NCI-H1417 treated with DMSO at 0.1 percent for 48 hours (cell line): ENCODE results near the gene STN1.

Source experiments
- DNase-seq: peaks from one replicate; lab custom pipeline; 2025; lab: John Stamatoyannopoulos, UW

STN1 gene, protein sequence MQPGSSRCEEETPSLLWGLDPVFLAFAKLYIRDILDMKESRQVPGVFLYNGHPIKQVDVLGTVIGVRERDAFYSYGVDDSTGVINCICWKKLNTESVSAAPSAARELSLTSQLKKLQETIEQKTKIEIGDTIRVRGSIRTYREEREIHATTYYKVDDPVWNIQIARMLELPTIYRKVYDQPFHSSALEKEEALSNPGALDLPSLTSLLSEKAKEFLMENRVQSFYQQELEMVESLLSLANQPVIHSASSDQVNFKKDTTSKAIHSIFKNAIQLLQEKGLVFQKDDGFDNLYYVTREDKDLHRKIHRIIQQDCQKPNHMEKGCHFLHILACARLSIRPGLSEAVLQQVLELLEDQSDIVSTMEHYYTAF

DNA sequence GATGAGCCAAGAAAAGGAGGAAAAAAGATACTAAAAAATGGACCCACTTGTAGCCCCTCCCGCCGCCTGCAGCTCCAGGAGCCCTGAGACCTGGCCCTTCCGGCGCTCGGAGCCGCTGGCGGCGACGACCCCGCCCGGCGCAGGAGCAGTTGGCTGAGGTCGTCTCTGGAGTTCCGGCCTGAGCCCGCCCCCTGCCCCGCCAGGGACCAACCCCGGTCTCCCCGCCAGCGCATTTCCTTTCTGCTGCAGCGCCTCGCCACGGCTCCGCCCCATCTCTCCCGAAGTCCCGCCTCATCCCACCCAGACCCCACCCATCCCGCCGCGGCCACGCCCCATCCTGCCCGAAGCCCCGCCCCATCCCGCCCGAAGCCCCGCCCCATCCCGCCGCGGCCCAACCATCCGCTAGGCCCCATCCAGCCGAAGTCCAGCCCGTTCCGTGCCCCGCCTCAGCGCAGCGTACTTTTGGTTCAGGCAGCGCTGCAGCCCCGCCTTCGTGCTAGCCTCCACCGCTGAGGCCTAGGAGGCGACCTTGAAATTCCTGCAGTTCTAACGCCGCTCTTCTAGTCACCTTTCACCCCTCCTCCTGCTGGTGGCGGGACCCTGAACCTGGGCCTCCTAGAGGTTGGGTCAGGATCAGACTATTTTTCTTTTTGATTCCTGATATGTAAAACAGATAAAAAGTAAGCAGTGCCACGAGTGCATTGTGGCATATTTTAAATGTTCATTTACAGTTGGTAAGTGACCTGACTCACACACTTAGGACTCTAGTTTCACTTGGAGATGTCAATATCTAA is at the start of gene STN1:
Gene STN1 (minus strand): TSS at position 132 of the 794 bp plus-strand sequence. CDS start 590 bp downstream, outside the sequence.
- peak; percentile 52 for DNase-seq

DNA sequence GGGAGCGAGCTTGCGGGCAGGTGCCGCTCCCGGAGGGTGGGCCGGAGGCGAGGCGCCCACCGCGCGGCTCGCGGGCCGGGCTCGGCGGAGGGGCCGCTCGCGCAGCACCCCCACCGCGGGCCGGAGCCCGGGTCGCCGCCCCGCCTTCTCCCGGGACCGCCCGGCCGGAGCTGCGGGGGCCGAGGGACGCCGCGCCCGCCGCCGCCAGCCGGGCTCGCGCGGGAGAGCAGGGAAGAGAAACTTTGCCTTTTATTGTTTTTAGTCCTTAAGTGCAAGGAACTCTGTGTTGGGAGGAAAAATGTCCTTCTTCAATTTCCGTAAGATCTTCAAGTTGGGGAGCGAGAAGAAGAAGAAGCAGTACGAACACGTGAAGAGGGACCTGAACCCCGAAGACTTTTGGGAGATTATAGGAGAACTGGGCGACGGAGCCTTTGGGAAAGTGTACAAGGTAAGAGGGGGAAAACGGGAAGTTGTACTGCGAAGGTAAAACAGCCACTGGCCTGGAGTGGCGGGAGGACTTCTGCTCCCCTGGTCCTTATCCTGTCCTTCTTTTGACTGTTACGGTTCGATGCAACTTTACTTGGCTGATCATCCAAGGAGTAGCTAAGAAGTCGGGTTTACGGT is 49.6 kb upstream of the STN1 start:
- no peak for DNase-seq

DNA sequence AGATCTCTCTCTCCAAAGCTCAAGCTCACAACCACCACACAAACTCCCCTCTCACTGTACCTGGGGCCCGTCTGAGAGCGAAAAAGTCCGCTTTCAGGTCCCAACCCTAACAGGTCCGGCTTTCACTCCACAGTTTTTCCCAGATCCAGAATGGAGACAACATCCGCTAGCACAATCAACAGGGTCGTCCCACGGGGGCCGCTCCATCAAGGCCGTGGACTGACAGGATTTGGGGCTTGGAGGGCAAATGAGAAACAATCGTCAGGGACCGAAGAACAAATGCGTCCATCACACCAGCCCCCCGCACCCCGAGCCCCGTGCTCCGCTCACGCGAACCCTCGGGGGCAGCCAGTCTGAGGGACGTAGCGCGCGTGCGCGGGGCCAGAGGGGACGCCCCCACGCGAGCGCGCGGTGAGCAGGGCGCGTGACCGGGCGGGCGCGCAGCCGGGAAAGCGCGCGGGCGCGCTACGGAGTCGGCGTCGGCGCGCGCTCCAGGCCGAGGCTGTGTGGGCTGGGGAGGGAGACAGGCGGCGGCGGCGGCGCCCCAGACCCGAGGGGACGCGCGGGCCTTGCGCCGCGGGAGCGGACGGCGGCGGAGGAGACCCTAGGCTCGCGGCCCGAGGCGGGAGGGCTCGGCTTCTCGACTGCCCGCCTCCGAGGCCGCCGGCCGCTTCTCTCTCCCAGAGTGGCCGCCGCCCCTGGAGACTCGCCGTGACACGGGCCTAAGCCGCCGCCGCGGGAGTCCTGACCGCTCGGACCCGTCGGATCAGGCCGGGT is 48.9 kb upstream of the STN1 start, which contains the start of gene SLK:
Gene SLK (plus strand): TSS at position 470 of the 777 bp plus-strand sequence. CDS start 606 bp downstream, outside the sequence.
- no peak for DNase-seq

DNA sequence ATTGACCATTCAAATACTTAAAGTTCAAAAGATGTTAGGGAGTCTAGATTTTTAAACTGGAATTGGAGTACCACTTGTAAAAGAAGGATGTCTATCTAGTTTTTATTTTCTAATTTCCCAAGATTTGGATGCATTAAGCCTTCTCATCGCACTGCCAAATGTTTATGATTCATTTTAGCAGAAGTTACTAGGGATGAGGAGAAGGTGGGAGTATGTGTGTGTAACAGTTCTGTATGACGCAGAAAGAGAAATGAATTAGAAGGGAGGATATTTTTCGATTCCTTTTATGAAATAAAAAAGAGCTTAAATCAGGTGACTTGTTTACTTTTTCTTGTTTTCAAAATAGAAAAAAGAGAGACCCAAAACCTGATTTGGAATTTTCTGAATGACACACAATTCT is 42.1 kb upstream of the STN1 start:
- no peak for DNase-seq

DNA sequence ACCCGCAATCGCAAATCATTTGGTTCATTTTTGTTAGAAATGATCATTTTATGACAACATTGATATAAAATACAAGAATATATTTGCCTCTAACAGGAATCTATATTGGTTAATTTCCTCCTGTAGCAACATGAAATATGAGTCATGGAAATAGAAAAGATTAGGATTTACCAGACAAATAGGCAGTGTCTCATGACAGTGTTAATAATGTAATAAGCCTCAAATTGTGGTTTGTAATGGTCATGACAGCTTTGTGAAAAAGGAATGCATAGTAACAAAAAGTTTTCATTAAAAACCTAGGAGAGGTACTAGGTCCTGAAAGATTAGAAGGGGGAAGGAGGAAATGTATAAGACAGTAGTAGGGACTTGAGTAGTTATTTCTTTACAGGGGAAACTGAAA is 41.0 kb upstream of the STN1 start:
- DNase-seq: no peak

DNA sequence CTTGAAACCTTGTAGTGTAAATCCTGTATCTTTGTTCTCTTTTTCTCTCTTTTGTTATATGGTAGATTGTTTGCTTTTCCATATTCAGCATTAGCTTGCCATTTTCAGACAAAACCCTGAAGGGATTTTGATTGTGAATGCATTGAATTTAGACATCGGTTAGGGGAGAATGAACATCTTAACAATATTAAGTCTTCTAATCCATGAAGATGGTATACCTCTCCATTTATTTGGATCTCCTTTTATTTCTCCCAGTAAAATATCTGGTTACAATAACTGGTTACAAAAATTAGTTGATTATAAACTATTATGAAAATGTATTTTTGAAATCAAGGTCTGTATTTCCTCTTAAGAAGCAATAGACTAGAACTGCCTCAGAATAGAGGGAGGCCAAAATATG is 36.6 kb upstream of the STN1 start:
- DNase-seq: no peak

DNA sequence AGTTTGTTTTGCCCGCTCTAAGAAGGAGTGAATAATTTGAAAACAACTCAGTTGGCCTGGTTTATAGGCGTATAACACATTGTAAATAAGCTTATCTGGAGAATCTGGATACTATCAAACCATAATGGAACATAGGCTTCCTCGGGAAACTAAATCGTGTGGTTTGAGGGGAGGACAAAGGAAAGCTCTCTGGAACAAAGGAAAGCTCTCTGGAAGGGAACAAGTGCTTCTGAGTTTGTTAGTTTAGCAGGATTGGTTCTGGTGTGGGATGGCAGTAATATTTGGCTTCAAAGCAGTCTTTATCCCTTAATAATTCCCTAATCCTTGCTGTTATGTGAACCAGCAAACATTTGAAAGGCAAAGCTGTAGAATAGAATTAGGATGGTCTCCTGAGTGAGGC is 34.0 kb upstream of the STN1 start:
- no peak for DNase-seq

DNA sequence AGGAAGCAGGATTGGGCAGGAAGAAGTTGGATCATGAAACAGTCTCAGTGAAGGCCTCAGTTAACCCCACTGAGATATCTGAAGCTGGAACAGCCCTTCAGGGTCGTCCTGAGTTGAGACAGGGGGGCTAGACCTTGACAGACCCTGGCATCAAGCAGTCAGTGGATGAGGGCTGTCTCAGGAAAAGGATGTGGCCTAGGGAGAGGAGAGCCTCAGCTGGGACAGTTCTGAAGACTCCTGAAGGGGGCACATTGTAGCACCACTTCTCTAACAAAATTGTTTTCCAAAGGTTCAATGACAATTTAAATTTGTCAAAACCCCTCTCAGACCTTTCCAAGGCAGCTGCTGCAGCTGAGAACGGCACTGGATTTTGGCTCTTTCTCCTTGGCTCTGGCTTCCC is 33.2 kb upstream of the STN1 start:
- no peak for DNase-seq

DNA sequence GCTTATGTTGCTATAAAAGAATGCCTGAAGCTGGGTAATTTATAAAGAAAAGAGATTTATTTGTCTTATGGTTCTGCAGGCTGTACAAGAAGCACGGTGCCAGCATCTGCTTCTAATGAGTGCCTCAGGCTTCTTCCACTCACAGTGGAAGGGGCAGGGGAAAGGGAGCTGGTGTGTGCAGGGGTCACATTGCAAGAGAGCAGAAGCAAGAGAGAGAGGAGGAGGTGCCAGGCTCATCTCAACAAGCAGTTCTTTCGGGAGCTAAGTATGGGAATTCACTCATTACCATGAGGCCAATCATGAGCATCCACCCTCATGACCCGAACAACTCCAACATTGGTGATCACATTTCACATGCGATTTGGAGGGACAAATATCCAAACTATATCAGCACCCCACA is 31.7 kb upstream of the STN1 start:
- DNase-seq: no peak

DNA sequence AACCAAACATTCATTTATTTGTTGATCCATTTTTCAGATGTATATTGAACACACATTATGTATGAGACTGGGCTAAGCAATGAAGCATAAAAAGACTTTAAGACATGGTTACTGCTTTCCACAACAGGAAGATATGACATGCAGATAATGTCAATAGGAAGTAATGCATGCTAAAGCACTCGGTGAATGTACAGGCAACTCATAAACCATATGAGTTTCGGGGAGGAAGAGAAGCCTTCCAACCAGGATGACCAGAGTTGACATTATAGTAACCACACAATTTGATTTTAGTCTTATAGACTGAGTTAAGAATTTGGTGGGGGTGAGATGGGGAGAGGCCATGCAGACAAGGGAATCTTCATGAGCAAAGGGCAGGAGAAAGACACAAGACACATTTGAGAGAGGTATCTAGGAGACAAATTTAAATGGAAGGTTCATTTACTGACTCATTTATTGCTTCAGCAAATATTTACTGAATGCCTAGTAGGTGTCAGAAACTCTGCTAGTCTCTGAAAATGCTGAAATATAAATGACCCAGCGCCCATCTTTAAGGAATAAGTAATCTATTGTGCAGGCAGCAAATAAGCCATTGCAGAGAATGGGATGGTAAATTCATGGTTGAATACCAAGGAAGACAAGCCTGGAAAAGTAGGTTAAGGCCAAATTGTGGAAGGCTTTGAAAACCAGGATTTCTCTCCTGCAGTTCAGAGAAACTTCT is 30.0 kb upstream of the STN1 start:
- DNase-seq: no peak

DNA sequence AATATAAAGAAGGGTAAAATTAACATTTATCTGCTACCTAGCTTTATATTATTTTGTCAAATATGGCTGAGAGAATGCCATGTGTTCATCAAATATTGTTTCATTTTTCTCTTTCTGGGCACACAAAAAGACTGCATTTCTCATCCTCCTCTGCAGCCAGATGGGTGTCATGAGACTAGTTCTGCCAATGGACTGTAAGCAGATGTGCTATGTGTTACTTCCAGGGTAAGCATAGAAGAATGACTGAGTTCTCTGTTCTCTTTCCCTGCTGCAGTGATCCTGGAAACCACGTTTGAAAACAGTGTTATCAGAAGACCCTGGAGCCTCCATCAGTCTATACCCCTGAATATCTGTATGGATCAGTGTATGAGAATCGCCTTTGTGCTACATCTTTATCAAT is 24.9 kb upstream of the STN1 start:
- DNase-seq: no peak

DNA sequence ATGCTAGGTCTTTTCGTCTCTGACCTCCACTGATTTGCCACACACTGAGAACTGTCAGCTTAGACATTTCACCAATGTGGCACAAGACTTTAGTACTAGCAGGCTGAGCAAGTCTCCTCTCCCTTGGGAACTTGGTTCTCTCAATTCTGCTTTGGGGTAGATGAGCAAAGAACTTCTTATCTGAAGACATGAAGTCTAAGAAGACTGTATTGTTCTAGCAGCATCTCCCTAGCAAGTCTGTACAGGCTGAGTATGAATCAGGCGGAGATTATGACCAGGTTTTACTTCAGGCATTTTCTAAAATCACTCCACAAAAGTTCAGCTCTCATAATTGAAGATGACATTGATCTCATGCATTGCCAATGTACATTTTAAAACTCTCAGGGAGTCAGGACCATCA is 23.8 kb upstream of the STN1 start:
- DNase-seq: no peak

DNA sequence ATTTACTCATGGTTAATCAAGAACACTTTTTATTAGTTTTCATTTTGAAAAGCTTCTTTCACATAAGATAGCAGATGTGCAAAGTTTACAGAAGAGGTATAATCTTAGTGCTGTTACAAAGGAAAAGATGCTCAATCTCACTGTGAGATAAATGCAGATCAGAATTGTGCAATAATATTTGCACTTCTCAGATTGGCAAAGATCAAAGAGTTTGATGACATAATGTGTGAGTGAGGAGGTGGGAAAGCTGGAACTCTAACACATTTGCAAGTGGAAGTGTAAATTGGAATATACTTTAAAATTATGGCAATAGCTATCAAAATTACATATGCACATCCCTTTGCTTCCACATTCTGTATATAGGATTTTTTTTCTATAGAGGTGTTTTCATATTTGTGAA is 21.5 kb upstream of the STN1 start:
- DNase-seq: no peak

DNA sequence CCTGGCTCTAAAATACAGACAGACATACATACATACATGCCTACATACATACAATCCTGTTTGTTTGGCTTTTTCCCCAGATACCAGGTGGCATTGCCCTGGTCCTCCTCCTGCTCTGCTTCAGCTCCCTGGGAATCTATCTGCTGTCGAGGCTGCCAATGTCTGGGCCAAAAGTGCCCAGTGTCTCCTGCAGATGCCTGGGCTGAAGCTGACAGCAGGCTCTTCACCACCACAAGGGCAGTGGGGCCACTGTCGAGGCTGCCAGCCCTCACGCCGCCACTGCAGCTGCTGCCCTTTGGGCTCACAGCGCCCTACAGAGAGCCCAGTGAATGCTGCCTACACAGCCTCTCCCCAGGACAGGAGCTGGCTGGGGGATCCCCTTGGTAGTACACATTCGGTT is 18.0 kb upstream of the STN1 start:
- DNase-seq: no peak

DNA sequence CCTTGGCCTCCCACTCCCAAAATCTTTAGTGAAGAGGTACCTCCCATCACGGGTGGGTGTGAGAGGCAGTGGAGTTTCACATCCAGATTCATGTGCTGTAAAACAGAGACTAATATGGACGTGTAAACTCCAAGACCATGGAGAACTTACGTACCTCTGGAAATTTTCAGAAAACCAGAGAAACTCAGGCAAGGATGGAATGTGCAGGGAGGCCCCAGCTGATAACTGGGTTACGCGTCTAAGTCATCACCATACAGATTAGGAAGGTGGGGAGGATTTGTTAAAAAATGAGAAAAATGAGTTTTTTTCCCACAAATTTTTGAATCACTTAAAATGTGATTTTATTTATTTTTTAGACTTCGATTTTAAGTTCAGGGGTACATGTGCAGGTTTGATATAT is 16.3 kb upstream of the STN1 start:
- no peak for DNase-seq

DNA sequence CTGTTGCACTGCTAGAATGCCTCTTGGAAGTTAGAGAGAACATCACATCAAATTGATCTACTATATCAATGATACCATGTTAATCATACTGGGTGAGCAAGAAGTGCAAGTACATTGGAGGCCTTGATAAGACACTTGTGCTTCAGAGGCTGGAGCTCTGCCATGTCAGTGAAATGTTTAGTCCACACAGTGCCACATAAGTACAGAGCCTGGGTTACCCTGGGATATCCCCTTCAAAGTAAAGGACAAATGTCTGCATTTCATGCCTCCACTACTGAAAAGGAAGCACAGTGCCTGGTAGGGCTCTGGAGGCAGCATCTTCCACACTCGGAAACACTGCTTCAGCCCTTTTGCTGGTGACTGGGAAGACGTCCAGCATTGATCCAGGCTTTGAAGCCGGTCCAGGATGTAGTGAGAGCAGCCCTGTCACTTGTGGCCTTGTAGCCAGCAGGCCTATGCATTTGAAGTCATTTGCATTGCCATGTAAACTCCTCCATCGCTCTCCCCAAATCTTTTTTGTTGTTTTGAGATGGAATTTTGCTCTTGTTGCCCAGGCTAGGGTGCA is 15.7 kb upstream of the STN1 start:
- DNase-seq: no peak

DNA sequence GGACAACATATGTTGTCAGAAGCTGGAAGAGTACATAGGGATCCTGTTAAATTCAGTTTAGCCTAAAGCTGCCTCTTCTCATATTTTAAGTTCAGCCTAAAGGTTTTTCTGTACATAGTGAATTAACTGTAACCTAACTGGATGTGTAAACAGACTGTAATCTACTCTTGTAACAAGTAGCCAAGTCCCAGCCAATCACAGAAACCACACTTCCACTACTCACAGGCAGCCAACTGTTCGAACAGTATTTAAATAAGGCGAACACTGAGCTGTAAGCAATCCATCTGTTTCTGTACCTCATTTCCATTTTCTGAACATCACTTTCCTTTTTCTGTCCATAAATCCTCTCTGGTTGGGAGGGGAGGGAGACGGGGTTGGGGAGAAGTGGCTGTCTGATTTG is 15.0 kb upstream of the STN1 start:
- DNase-seq: no peak

DNA sequence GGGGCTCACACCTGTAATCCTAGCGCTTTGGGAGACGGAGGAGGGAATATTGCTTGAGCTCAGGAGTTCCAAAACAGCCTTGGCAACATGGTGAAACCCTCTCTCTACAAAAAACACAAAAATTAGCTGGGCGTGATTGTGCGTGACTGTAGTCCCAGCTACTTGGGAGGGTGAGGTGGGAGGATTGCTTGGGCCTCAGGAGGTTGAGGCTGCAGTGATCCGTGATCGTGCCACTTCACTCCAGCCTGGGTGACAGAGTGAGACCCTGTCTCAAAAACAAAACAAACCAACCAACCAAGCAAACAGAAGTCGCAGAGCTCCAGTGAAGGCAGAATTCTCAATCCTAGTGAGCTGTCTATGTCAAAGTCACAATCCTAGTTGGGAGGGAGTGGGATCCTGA is 14.3 kb upstream of the STN1 start:
- no peak for DNase-seq

DNA sequence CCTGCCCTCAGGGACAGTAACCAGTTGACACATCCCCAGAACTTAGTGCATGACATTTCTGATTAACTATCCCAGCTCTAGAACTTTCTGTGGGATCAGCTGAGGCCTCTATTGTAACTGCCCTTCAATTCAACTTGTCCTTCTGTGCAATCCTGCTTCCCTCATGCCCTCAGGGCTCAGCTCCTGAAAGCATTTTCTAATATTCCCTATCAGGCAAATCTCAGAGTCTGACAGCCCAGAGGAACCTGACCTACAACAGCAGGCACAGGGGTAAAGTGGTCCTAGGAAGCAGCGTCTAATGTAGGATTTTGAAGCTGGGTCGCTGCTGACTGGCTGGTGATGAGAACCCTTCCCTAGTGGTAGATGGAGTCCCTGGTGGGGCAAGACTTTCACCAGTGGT is 13.6 kb upstream of the STN1 start:
- no peak for DNase-seq

DNA sequence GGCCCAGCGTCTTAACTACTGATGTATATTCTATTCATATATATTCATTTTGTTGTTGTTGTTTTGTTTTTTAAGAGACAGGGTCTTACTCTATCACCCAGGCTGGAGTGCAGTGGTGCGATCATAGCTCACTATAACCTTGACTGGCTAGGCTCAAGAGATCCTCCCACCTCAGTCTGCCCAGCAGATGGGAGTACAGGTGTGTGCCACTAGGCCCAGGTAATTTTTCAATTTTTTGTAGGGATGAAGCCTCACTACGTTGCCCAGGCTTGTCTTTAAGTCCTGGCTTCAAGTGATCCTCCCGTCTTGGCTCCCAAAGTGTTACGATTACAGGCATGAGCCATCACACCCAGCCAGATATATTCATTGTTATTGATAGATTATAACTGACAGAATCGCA is 12.9 kb upstream of the STN1 start:
- DNase-seq: no peak

DNA sequence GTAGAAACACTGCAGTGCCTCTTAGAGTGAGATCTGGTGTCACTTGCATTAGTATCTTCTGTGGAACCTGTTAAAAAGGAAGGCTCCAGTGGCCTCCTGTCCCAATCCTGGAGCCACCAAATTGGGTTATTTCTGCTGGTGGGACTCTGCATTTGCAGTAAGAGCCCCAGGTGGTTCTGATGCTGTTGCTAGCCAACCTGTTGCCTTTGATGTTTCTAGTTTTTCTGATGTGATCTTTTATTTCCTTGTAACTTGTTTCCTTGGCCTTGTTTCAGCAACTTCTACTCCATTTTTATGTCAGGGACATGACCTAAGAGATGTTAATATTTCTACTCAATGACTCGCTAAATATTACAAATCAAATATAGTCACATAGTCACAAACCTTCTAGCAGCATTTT is 12.5 kb upstream of the STN1 start:
- DNase-seq: no peak
